Measurements from ENCODE around the gene GAS7.

- TF ChIP-seq POLR2AphosphoS5 (IDR thresholded peaks at IDR 0.05; ENCODE audit: low read depth) (no peak), CTCF (IDR thresholded peaks at IDR 0.05; ENCODE audit: insufficient read depth, low read length) (no peak), SPI1 (IDR thresholded peaks at IDR 0.05; ENCODE audit: borderline replicate concordance, low read depth) (no peak)
- TF ChIP-seq, protein P1, sequence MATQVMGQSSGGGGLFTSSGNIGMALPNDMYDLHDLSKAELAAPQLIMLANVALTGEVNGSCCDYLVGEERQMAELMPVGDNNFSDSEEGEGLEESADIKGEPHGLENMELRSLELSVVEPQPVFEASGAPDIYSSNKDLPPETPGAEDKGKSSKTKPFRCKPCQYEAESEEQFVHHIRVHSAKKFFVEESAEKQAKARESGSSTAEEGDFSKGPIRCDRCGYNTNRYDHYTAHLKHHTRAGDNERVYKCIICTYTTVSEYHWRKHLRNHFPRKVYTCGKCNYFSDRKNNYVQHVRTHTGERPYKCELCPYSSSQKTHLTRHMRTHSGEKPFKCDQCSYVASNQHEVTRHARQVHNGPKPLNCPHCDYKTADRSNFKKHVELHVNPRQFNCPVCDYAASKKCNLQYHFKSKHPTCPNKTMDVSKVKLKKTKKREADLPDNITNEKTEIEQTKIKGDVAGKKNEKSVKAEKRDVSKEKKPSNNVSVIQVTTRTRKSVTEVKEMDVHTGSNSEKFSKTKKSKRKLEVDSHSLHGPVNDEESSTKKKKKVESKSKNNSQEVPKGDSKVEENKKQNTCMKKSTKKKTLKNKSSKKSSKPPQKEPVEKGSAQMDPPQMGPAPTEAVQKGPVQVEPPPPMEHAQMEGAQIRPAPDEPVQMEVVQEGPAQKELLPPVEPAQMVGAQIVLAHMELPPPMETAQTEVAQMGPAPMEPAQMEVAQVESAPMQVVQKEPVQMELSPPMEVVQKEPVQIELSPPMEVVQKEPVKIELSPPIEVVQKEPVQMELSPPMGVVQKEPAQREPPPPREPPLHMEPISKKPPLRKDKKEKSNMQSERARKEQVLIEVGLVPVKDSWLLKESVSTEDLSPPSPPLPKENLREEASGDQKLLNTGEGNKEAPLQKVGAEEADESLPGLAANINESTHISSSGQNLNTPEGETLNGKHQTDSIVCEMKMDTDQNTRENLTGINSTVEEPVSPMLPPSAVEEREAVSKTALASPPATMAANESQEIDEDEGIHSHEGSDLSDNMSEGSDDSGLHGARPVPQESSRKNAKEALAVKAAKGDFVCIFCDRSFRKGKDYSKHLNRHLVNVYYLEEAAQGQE (IDR thresholded peaks at IDR 0.05; ENCODE audit: insufficient replicate concordance, low read depth), result no peak
Measured at GRCh38 chr17:9943343-9943742, 255.1 kb downstream of the GAS7 start.
